Inflammatory macrophage (primary cell): ENCODE data around the gene MSRB1.
A peak's percentile ranks its signal among the peaks of the same experiment; 100 is the strongest.
"Not testable (repeated sequence)": the region's sequence is repeated elsewhere in the genome, so short reads cannot be mapped to it uniquely, and the experiment has no call there.

Source experiments
- DNase-seq, 2 donors: peaks; one replicate each; pipeline ENCODE4 v3.0.0-alpha.2; 2020 to 2022

Gene MSRB1

DNA sequence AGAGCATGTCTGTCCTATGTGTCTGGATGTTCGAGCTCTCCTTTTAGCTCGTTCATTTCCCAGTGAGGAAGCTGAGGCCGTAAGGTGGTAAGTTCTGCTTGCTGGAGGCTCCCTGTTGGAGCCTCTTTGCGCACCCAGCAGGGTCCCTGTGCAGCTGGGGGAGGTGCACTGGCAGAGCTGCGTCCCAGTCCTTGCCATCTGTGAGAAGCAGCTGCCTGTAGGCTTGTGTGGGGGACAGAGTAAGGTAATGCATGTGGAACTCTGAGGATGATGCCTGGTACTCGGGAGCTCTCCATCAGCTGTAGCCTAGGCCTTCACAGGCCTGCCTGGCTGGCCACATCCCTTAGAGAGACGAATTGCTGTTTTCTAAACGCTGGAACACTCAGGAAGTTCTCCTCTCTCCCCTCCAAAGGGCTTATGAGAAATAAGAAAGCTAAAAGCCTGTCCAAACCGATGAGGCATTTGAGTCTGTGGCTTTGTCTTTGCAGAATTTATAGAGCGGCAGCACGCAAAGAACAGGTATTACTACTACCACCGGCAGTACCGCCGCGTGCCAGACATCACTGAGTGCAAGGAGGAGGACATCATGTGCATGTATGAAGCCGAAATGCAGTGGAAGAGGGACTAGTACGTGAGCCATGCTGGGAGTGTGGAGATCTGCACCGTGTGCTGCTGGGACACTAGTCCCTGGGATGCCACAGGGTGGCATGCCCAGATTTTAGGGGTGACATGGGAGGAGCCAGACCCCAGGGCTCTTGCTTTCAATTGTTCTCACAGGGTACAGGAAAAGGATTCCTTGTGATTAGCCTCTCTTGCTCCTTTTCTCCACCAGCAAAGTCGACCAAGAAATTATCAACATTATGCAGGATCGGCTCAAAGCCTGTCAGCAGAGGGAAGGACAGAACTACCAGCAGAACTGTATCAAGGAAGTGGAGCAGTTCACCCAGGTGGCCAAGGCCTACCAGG lies 17.9 kb upstream of the MSRB1 start:
- no peak for DNase-seq

- DNase-seq = peak; percentile 92 to 96
Observed at GRCh38 chr16:1959269-1960039, 16.5 kb upstream of the MSRB1 start, which contains the start of gene NDUFB10. NDUFB10 (plus strand) TSS chr16:1959538; CDS start chr16:1959625, 87 bp downstream.

DNA sequence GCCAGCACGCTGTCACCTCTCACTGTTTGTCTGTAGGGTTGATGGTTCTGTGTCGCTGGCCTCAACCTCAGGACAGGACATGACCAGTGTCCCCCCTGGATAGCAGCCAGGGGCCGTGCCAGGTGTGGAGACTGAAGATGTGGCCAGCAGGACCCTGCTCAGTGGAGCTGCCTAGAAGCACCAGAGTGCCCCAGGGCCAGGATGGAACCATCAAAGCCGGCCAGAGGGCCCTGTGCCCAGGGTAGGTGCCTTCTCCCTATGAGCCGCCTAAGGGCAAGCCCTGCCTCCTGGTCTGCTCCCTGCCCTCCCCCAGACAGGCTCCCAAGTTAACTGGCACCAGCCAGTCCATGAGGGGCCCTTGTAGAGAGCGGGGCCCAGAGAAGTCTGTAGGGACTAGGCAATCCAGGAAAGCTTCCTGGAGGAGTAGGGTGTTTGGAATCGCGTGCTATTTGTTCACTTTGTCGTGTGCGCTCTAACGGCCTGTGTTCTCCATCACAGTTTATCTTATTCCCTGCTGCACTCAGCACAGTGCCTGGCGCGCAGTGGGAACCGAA lies 15.8 kb upstream of the MSRB1 start:
- DNase-seq = no peak

DNA sequence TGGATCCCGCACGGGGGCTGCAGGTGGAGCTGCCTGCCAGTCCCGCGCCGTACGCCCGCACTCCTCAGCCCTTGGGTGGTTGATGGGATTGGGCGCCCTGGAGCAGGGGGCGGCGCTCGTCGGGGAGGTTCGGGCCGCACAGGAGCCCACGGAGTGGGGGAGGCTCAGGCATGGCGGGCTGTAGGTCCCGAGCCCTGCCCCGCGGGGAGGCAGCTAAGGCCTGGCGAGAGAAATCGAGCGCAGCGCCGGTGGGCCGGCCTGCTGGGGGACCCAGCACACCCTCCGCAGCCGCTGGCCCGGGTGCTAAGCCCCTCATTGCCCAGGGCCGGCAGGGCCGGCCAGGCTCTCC lies 15.1 kb upstream of the MSRB1 start:
- DNase-seq = not testable (repeated sequence)

DNA sequence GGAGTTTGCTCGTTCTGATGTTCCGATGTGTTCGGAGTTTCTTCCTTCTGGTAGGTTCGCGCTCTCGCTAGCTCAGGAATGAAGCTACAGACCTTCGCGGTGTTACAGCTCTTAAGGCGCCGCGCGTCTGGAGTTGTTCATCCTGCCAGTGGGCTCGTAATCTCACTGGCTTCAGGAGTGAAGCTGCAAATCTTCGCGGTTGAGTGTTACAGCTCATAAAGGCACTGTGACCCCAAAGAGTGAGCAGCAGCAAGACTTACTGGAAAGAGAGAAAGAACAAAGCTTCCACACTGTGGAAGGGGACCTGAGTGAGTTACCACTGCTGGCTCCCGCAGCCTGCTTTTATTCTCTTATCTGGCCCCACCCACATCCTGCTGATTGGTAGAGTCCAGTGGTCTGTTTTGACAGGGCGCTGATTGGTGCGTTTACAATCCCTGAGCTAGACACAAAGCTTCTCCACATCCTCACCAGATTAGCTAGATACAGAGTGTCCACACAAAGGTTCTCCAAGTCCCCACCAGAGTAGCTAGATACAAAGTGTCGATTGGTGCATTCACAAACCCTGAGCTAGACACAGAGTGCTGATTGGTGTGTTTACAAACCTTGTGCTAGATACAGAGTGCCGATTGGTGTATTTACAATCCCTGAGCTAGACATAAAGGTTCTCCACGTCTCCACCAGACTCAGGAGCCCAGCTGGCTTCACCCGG lies 14.6 kb upstream of the MSRB1 start:
- DNase-seq = not testable (repeated sequence)

DNA sequence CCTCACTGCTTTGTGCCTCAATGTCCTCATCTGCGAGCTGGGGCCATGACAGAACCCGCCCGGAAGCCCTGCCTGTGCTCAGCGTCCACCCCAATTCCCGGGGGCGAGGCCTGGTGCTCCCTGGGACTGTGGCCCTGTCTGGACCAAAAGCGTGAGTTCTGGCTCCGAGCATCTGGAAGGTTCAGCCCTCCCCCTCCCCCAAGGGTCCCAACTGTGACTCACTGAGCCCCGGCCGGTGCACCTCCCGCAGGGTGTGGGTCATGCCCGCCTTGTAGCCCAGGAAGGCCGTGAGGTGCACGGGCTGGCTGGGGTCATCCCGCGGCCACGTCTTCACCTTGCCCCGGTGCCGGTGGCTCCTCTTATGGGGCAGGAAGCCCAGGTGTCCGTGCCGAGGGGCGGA lies 10.7 kb upstream of the MSRB1 start:
- no peak for DNase-seq

- DNase-seq = no peak
Observed at GRCh38 chr16:1950559-1950958, 7.6 kb upstream of the MSRB1 start.

DNA sequence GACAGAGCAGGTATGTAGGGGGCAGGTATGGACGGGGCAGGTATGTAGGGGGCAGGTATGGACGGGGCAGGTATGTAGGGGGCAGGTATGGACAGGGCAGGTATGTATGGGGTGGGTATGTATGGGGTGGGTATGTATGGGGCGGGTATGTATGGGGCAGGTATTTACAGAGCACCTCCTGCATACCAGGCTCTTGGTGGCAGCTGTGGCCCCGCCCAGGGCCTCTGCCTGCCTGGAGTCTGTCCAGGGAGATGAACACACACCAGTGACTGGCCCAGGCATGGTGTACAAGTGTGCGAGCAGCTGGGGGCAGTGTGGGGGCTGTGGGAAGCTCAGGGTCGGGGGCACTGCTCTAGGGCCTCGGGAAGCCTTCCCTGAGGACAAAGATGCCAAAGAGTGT lies 7.0 kb upstream of the MSRB1 start:
- DNase-seq = no peak

DNA sequence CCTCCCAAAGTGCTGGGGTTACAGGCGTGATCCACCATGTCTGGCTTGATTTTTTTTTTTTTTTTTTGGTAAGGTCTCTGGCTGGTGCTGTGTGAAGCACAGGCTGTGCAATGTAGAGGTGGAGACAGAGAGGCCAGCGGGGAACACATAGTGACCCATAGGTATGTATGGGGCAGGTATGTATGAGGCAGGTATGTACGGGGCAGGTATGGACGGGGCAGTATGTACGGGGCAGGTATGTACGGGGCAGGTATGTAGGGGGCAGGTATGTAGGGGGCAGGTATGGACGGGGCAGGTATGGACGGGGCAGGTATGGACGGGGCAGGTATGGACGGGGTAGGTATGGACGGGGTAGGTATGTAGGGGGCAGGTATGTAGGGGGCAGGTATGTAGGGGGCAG lies 6.5 kb upstream of the MSRB1 start:
- DNase-seq = no peak

- DNase-seq = no peak
Observed at GRCh38 chr16:1947369-1947670, 4.3 kb upstream of the MSRB1 start.

GRCh38 chr16:1946495-1947368 lies 3.7 kb upstream of the MSRB1 start:
- DNase-seq = no peak

- DNase-seq = no peak
Observed at GRCh38 chr16:1945559-1946391, 2.8 kb upstream of the MSRB1 start.

- no peak for DNase-seq
Observed at GRCh38 chr16:1944612-1945199, 1.7 kb upstream of the MSRB1 start.

DNA sequence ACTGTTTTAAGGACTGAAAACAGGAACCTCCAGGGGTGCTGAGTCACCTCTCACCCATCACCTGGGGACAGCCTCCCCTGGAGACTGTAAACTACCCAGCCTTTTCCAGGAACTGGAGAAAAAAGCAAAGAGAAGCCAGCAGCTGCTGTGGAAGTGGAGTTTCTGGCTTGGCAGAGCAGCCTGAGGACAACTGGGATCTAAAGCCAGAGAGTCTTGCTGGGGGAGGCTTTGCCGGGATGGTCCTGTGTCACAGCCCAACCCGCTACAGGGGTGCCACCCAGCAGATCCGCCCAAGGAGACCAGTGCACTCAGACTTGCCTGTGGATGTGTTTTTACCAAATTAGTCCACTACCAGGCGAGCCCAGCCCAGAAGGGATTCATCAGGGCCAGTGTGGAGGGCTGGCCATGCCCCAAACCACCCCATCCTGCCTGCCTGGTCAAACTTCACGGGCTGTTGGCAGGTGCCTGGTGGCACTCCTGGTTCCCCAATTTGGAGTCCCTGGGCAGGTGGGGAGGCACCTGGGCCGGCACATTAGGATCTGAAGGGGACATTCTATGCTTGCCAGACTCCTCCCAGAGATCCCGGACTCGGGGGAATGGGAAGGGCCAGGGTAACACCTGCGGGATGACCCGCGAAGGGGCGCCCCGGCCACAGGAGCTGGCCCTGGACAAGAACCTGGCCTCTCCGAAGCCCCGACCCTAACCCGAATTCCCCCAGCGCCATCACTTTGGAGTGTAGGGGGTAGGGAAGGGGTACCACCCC lies 771 bp downstream of the MSRB1 start:
- DNase-seq = peak; percentile 67 to 79

DNA sequence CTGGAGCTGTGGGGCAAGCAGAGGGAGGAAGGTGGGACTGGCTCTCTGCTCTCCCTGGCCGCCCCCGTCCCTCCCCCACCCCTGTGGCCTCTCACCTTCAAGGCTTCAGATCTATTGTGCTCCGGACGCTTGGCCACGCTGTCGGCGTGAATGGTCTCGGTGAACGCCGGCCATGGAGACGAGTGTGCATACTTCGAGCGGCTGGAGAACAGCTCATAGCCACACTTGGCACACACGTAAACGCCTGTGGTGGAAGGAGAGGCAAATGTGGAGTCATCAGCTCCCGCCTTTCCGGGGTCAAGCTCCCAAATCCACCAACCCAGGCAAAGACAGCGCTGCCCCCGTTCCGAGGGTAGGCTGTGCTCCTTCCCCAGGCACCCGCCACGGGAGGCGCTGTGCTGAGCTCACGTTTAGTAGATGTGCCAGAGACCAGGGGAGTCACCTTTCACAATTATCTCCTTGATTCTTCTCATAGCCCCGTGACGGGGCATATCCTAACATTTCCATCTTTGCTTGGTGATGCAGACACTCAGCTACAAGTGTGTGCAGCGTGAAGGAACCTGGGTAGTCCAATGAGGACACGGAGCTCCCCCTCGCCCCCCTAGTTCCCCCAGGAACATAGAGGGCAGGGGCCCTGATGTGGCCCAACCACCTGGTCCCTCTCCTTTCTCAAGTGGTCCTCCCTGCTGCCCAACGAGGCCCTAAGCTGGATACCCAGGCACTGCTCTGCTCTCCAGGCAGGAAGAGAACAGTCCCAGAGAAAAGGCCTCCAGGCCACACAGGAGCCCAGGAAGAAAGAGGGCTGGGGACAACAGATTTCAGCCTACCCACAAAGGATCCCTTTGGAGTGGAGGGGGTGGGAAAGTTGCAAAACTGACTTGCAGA lies 1.6 kb downstream of the MSRB1 start:
- no peak for DNase-seq

DNA sequence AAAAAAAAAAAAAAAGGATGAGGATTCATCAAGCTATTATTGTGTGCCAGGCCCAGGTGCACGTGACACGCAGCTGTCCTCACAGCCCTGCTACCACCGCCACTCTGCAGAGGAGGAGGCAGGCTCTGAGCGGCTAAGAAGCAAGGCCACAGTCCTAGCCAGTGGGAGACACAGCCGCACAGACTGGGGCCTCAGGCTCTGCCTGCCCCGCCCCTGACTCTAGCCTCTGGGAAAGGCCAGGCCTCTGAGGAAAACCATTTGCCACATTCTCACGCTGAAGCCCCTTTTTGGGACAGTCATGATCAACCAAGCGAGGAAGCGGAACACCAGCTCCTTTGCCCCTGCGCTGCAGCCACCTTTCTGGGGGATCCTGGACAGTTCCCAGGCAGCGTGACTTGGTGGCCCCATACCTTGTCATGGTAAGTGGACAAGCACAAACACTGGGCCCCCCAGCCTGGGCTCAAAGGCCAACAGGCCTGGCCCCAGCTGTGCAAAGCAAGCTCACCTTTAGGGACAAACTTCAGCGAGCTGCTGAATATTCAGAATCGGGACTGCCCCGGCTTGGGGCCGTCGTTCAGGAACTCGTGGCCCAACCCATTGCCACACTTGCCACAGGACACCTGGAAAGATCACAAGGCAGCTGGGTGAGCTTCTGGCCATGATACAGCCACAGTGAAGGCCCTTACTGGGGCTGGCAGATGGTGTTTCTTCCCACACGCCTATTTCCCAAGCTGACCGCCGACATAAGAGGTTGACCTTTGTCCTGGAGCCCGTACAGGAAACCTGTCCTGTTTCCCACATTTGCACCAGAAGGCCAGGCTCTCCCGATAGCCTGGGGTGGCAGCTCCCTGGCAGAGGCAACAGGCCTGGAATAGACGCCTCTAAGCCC lies 2.5 kb downstream of the MSRB1 start:
- peak in 1 of 2 donors; percentile 68 for DNase-seq

- DNase-seq = not testable (repeated sequence)
Observed at GRCh38 chr16:1939833-1940232, 3.2 kb downstream of the MSRB1 start.

DNA sequence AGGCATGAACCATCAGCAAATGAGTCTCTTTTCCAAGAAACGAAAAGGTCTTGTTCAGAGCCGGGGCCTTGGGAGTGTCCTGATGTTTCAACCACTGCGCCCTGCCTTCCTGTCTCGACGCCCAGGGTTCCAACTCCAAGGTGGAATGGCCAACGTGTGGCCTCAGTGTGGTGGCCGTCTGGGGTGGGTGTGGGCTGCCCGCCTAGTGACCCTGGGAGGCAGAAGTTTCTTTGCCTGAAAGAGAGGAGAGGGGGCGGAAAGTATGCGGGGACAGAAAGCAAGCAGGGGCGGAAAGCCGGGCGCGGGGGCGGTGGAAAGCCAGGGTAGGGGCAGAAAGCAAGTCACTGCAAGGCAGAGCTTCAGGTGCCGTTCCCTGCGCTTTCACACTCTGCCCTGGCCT lies 4.1 kb downstream of the MSRB1 start:
- DNase-seq = no peak
